ENCODE results near the gene ANKH.

Gene ANKH

GRCh38 chr5:14684757-14685156 lies 186.8 kb downstream of the ANKH start:
- H3K4me3 ChIP-seq (ENCODE audit: low read depth in 1 of 2, low read length in 2 of 2): no peak overlapping the region
- no peak overlapping the region for H3K9ac ChIP-seq (ENCODE audit: low read length)

GRCh38 chr5:14683906-14684455 lies 187.6 kb downstream of the ANKH start:
- Histone ChIP-seq H3K27ac (ENCODE audit: low read depth, low read length) (no peak overlapping the region), H3K9ac (ENCODE audit: low read length) (no peak overlapping the region), H3K36me3 (ENCODE audit: insufficient read depth, low read length) (peaks cover 46% of the 10 kb centered on the region), H3K27me3 (ENCODE audit: control insufficient read depth in 1 of 2, insufficient read depth in 2 of 2, low read length in 2 of 2) (no peaks in the 10 kb centered on the region), H3K4me3 (ENCODE audit: low read depth in 1 of 2, low read length in 2 of 2) (no peak overlapping the region), H3K4me1 (ENCODE audit: insufficient read depth, low read length) (no peaks in the 10 kb centered on the region), H3K9me3 (ENCODE audit: low read length) (no peaks in the 10 kb centered on the region)

More at GRCh38 chr5:14684757-14685156, 186.8 kb downstream of the ANKH start:
- H3K9me3 ChIP-seq (ENCODE audit: low read length): no peaks in the 10 kb centered on the region
- peaks cover 45% of the 10 kb centered on the region for H3K36me3 ChIP-seq (ENCODE audit: insufficient read depth, low read length)
- no peaks in the 10 kb centered on the region for H3K4me1 ChIP-seq (ENCODE audit: insufficient read depth, low read length)
- no peaks in the 10 kb centered on the region for H3K27me3 ChIP-seq (ENCODE audit: control insufficient read depth in 1 of 2, insufficient read depth in 2 of 2, low read length in 2 of 2)
- no peak overlapping the region for H3K27ac ChIP-seq (ENCODE audit: low read depth, low read length)

- Histone ChIP-seq H3K36me3 (ENCODE audit: insufficient read depth, low read length) (peaks cover 31% of the 10 kb centered on the region), H3K4me1 (ENCODE audit: insufficient read depth, low read length) (no peaks in the 10 kb centered on the region), H3K27me3 (ENCODE audit: control insufficient read depth in 1 of 2, insufficient read depth in 2 of 2, low read length in 2 of 2) (no peaks in the 10 kb centered on the region), H3K9ac (ENCODE audit: low read length) (no peak overlapping the region), H3K27ac (ENCODE audit: low read depth, low read length) (no peak overlapping the region), H3K9me3 (ENCODE audit: low read length) (no peaks in the 10 kb centered on the region), H3K4me3 (ENCODE audit: low read depth in 1 of 2, low read length in 2 of 2) (no peak overlapping the region)
Measured at GRCh38 chr5:14681236-14681752, 190.3 kb downstream of the ANKH start.

GRCh38 chr5:14679595-14679994 lies 192.0 kb downstream of the ANKH start:
- Histone ChIP-seq H3K9me3 (ENCODE audit: low read length) (no peaks in the 10 kb centered on the region), H3K36me3 (ENCODE audit: insufficient read depth, low read length) (peaks cover 31% of the 10 kb centered on the region), H3K27ac (ENCODE audit: low read depth, low read length) (no peak overlapping the region), H3K4me1 (ENCODE audit: insufficient read depth, low read length) (peaks cover 7% of the 10 kb centered on the region), H3K9ac (ENCODE audit: low read length) (no peak overlapping the region), H3K27me3 (ENCODE audit: control insufficient read depth in 1 of 2, insufficient read depth in 2 of 2, low read length in 2 of 2) (no peaks in the 10 kb centered on the region), H3K4me3 (ENCODE audit: low read depth in 1 of 2, low read length in 2 of 2) (no peak overlapping the region)

GRCh38 chr5:14678773-14679334 lies 192.7 kb downstream of the ANKH start:
- peaks cover 31% of the 10 kb centered on the region for H3K36me3 ChIP-seq (ENCODE audit: insufficient read depth, low read length)
- no peak overlapping the region for H3K27ac ChIP-seq (ENCODE audit: low read depth, low read length)
- H3K27me3 ChIP-seq (ENCODE audit: control insufficient read depth in 1 of 2, insufficient read depth in 2 of 2, low read length in 2 of 2): no peaks in the 10 kb centered on the region
- H3K9ac ChIP-seq (ENCODE audit: low read length): no peak overlapping the region
- H3K9me3 ChIP-seq (ENCODE audit: low read length): no peaks in the 10 kb centered on the region
- no peak overlapping the region for H3K4me3 ChIP-seq (ENCODE audit: low read depth in 1 of 2, low read length in 2 of 2)
- H3K4me1 ChIP-seq (ENCODE audit: insufficient read depth, low read length): peaks cover 7% of the 10 kb centered on the region

GRCh38 chr5:14676320-14676719 lies 195.3 kb downstream of the ANKH start:
- Histone ChIP-seq H3K27ac (ENCODE audit: low read depth, low read length) (no peak overlapping the region), H3K9ac (ENCODE audit: low read length) (no peak overlapping the region), H3K4me3 (ENCODE audit: low read depth in 1 of 2, low read length in 2 of 2) (no peak overlapping the region), H3K9me3 (ENCODE audit: low read length) (no peaks in the 10 kb centered on the region), H3K27me3 (ENCODE audit: control insufficient read depth in 1 of 2, insufficient read depth in 2 of 2, low read length in 2 of 2) (no peaks in the 10 kb centered on the region), H3K4me1 (ENCODE audit: insufficient read depth, low read length) (peaks cover 22% of the 10 kb centered on the region), H3K36me3 (ENCODE audit: insufficient read depth, low read length) (peaks cover 14% of the 10 kb centered on the region)

GRCh38 chr5:14675865-14676300 lies 195.7 kb downstream of the ANKH start:
- no peak overlapping the region for H3K27ac ChIP-seq (ENCODE audit: low read depth, low read length)
- H3K4me1 ChIP-seq (ENCODE audit: insufficient read depth, low read length): peaks cover 26% of the 10 kb centered on the region
- no peak overlapping the region for H3K4me3 ChIP-seq (ENCODE audit: low read depth in 1 of 2, low read length in 2 of 2)

GRCh38 chr5:14674983-14675854 lies 196.4 kb downstream of the ANKH start:
- peaks cover 30% of the 10 kb centered on the region for H3K4me1 ChIP-seq (ENCODE audit: insufficient read depth, low read length)
- no peaks in the 10 kb centered on the region for H3K9me3 ChIP-seq (ENCODE audit: low read length)
- H3K4me3 ChIP-seq (ENCODE audit: low read depth in 1 of 2, low read length in 2 of 2): no peak overlapping the region
- H3K27ac ChIP-seq (ENCODE audit: low read depth, low read length): no peak overlapping the region
- H3K9ac ChIP-seq (ENCODE audit: low read length): no peak overlapping the region
- H3K36me3 ChIP-seq (ENCODE audit: insufficient read depth, low read length): peaks cover 8% of the 10 kb centered on the region
- no peaks in the 10 kb centered on the region for H3K27me3 ChIP-seq (ENCODE audit: control insufficient read depth in 1 of 2, insufficient read depth in 2 of 2, low read length in 2 of 2)

More at GRCh38 chr5:14675865-14676300, 195.7 kb downstream of the ANKH start:
- no peaks in the 10 kb centered on the region for H3K27me3 ChIP-seq (ENCODE audit: control insufficient read depth in 1 of 2, insufficient read depth in 2 of 2, low read length in 2 of 2)
- no peaks in the 10 kb centered on the region for H3K9me3 ChIP-seq (ENCODE audit: low read length)
- H3K9ac ChIP-seq (ENCODE audit: low read length): no peak overlapping the region
- peaks cover 9% of the 10 kb centered on the region for H3K36me3 ChIP-seq (ENCODE audit: insufficient read depth, low read length)

- peaks cover 30% of the 10 kb centered on the region for H3K4me1 ChIP-seq (ENCODE audit: insufficient read depth, low read length)
Measured at GRCh38 chr5:14673443-14673842, 198.1 kb downstream of the ANKH start.

GRCh38 chr5:14672484-14673394 lies 198.8 kb downstream of the ANKH start:
- H3K27ac ChIP-seq (ENCODE audit: low read depth, low read length): no peak overlapping the region

More at GRCh38 chr5:14673443-14673842, 198.1 kb downstream of the ANKH start:
- Histone ChIP-seq H3K27ac (ENCODE audit: low read depth, low read length) (no peak overlapping the region), H3K9me3 (ENCODE audit: low read length) (no peaks in the 10 kb centered on the region), H3K9ac (ENCODE audit: low read length) (no peak overlapping the region), H3K27me3 (ENCODE audit: control insufficient read depth in 1 of 2, insufficient read depth in 2 of 2, low read length in 2 of 2) (no peaks in the 10 kb centered on the region), H3K4me3 (ENCODE audit: low read depth in 1 of 2, low read length in 2 of 2) (no peak overlapping the region), H3K36me3 (ENCODE audit: insufficient read depth, low read length) (no peaks in the 10 kb centered on the region)

GRCh38 chr5:14672082-14672481 lies 199.5 kb downstream of the ANKH start:
- Histone ChIP-seq H3K4me1 (ENCODE audit: insufficient read depth, low read length) (peaks cover 41% of the 10 kb centered on the region), H3K27ac (ENCODE audit: low read depth, low read length) (no peak overlapping the region), H3K36me3 (ENCODE audit: insufficient read depth, low read length) (no peaks in the 10 kb centered on the region)

More at GRCh38 chr5:14672484-14673394, 198.8 kb downstream of the ANKH start:
- no peaks in the 10 kb centered on the region for H3K36me3 ChIP-seq (ENCODE audit: insufficient read depth, low read length)
- no peak overlapping the region for H3K9ac ChIP-seq (ENCODE audit: low read length)
- no peaks in the 10 kb centered on the region for H3K9me3 ChIP-seq (ENCODE audit: low read length)
- H3K4me3 ChIP-seq (ENCODE audit: low read depth in 1 of 2, low read length in 2 of 2): no peak overlapping the region
- H3K4me1 ChIP-seq (ENCODE audit: insufficient read depth, low read length): peaks cover 34% of the 10 kb centered on the region
- H3K27me3 ChIP-seq (ENCODE audit: control insufficient read depth in 1 of 2, insufficient read depth in 2 of 2, low read length in 2 of 2): no peaks in the 10 kb centered on the region

More at GRCh38 chr5:14672082-14672481, 199.5 kb downstream of the ANKH start:
- H3K9me3 ChIP-seq (ENCODE audit: low read length): no peaks in the 10 kb centered on the region
- no peaks in the 10 kb centered on the region for H3K27me3 ChIP-seq (ENCODE audit: control insufficient read depth in 1 of 2, insufficient read depth in 2 of 2, low read length in 2 of 2)
- no peak overlapping the region for H3K9ac ChIP-seq (ENCODE audit: low read length)
- no peak overlapping the region for H3K4me3 ChIP-seq (ENCODE audit: low read depth in 1 of 2, low read length in 2 of 2)
